HG03354 (cell line): ENCODE data around the gene XRCC4.
"Not testable (repeated sequence)": the region's sequence is repeated elsewhere in the genome, so short reads cannot be mapped to it uniquely, and the experiment has no call there.

Experiments used
- ATAC-seq: cut with Tn5 transposase; IDR thresholded peaks from one replicate; pipeline ENCODE4 v1.9.1; 2021; ENCODE audit warnings: mild to moderate bottlenecking; ENCODE audit not compliant: unreplicated experiment, poor library complexity, severe bottlenecking

XRCC4 gene

DNA sequence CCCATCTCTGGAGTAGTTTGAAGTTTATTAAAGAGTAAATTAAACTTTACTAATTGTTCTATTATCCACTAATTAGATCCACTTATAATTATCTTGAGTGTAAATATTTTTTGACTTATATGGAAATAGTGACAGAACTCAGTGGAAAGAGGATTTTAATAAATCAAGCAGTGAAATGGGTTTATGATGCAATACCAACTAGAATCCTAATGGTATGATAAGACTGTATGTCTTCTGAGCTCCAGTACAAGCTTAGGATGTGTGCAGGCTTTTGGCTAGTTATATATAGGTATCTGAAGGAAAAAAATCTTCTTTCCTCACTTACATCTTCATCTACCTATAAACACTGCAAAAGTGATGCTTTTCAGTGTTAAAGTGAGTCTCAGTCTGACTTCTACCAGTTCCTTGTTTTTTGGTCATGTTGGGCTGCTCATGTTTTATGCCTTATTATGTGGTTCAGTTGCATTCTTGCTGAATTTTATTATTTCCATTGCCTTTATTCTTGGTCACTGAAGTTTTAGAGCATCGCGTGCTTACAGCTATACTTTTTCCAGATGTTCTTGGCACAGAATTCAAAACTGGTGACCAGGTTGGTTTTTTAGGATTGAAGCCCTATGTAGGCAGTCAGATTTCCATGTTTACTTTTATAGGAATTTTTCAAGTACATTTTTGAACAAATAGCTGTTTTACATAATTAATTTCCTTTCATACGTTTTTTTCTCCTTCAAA is 30.5 kb downstream of the XRCC4 start:
- ATAC-seq: no peak

DNA sequence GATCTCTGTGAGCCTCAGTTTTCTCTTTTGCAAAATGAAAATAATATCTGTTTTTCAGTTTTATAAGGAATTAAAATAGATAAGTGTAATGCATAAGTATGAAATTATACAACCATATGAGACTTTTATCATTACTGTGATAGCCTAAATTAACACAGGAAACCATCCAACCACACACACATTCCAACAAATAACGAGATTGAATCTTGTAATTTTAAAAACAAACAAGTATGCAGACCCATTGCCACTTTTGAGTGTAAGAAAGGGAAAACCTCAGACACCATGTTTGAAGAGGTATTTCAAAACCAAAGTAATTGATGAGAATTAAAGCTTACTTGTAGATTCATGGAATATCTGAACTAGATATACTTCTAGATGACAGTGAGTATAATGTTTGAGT is 32.0 kb downstream of the XRCC4 start:
- ATAC-seq: no peak

DNA sequence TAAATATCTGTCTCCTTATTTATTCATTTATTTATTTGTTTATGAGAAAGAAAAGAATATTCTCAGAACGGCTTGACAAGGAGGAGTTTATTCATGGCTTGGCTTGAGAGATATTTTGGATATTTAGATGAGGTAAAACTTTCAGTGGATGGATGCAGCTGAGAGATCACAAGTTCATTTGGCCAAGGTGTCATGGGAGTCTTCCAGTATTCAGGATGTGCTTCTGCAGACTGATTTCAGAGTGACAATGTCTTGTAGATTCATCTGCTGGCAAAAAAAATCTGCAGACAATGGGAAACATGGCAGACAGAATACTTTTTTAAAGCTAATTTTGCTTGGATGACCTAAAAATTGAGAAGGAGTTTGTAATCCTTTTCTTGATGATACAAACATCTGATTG is 38.5 kb downstream of the XRCC4 start:
- no peak for ATAC-seq

DNA sequence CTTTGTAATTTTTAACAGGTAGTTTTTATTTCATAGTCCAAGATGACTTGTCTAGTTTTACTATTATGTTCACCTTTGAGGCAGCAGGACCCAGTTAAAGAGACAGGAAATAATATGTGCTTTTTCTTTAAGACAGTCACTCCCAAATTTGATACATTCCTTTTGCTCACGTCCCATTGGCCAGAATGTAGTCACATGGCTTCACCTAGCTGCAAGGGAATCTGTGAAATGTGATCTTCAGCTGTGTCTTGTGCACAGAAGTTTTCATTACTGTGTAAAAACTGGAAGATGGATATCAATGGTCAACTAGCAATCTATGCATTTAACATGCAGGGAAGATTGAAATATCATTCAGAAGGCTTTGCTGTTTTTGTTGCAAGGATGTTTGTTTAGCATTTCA is 41.1 kb downstream of the XRCC4 start:
- no peak for ATAC-seq

DNA sequence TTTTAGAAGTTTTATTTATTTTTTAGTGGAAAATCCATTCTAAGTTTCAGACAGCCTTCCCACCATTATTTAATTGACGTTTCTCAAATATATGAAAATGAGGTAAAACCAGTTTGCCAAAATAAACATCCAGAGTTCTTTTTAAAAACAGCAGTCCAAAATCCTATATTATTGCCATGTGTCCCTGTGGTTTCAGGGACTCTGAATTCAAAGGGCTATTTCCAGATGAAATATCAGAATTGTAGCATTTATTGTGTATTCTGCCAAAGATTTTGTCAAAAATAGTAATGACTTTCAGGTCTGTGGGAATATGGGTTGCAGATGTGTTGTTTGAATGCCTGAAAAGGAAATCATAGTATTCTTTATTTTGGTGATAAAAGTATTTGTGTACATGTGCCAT is 41.6 kb downstream of the XRCC4 start:
- no peak for ATAC-seq

DNA sequence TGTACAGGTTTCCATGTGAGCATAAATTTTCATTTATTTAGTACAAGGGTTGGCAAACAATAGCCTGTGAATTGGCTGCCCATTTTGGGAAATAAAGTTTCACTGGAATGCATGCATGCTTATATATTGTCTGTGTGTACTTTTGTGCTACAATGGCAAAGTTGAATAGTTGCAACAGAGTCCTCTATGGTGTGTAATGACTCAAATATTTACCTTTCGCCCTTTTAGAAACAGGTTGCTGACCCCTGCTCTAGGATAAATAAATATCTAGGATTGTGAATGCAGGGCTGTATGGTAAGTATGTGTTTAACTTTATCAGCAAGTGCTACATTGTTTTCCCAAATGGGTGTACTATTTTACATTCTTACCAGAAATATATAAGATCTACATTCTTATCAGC is 47.2 kb downstream of the XRCC4 start:
- ATAC-seq: no peak

DNA sequence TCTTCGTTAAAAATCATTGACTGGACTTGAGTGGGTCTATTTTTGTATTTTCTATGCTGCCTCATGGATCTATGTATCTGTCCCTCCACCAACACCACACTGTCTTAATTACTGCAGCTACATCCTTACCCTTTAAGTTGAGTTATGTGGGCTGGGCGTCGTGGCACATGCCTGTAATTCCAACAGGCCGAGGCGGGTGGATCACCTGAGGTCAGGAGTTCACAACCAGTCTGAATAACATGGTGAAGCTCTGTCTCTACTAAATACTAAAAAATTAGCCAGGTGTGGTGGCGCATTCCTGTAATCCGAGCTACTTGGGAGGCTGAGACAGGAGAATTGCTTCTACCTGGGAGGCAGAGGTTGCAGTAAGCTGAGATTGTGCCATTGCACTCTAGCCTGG is 48.2 kb downstream of the XRCC4 start:
- ATAC-seq: no peak

DNA sequence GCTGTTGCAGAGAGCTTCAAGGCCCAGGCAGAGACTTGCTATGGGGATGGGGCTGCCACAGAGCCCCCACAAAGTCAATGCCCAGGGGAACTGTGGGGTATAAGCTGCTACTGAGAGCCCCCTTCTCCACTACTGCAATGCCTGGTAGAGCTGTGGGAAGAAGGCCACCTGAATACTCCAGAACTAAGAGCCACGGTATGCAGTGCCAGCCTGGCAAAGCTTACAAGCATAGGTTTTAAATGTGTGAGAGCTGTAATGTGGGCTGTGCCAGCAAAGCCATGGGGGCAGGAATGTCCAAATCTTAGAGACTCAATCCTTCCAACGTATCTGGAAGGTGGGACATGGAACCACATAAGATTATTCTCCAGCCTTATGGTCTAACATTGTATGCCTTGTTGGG is 49.2 kb downstream of the XRCC4 start:
- no peak for ATAC-seq

DNA sequence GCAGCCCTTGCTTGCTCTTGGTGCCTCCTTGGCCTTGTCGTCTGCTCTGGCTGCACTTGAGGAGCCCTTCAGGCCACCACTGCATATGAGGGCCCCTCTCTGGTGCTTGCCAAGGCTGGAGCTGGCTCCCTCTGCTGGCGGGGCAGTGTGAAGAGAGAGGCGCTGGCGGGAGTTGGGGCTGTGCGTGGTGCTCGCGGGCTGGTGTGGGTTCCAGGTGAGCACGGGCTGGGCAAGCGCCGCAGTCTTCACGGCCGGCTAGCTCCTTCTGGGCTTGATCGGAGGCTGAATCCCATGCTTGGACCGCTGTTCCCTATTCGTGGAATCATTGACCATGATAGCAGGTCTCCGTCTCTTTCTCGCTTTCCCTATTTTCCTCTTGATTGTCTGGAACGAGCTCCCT is 56.5 kb downstream of the XRCC4 start:
- ATAC-seq: no peak

DNA sequence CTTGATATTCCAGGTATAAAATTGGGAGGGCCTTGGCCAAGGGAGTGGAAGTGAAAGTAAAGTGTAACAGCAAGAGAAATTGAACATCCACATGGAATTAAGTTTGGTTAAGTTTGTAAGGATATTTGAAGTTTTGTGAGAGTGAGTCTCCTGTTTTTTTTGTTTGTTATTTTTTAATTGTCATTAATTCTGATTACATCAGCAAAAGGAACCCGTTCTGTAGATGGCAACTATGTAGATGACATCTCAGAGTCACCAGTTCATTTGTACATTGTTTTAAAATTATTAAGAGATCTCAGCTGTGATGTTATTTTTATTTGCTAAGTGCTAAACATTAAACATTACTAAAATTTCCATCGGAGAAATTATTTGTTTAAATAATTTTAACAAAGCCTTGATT is 65.2 kb downstream of the XRCC4 start:
- no peak for ATAC-seq

DNA sequence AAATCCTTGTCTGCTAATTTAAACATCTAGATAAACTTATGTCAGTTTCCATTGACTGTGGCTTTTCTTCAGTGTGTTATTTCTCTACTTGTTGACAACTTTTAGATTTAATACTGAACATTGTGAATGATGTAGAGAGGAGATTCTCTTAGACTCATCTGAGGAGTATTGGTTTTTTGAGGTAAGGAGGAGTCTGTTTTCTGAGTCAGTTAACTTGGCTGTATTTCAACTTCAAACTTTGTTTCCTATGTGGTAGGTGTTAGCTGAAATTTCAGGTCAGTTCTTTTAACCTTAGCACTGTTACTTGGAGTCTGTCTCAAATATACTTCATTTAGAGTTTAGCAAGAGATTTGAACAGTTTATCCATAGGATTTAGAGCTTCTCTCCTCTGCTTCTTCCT is 67.9 kb downstream of the XRCC4 start:
- no peak for ATAC-seq

DNA sequence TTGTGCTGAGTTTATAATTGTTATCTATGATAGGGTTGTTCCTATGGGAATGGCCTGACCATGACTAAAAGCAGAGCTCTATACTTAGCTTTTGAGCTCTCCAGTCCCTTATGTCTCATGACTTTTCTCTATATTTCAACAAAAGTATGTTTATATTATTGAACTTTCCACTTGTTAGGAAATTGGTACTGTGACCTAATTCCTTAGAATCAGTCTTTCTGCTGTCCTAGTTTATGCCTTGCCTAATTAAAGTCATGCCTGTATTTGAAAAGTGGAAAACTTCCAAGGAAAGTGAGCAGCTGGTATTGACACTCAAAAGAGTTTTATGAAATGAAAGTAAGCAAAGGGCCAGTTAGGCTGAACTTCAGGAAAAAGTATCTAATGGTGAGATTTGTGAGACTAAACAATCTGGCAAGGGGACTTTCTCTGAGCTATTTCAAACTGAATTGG is 68.6 kb downstream of the XRCC4 start:
- no peak for ATAC-seq

DNA sequence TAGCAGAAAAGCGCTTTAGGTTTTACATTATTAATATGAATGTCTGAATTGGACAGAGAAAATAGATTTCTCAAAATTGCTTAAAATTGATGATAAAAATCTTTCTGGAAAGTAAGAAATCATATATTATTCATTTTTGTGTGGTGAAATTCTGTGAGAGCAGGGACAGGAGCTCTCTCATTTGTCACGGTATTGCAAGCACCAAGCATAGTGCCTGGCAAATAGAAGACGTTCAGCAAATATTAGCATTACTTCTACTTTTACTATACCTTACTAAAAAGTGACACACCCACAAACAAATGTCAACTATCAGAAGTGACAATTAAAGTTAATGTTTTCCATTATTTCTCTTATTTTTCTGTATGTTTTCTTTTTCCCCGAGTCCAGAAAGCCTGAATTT is 69.1 kb downstream of the XRCC4 start:
- ATAC-seq: no peak

DNA sequence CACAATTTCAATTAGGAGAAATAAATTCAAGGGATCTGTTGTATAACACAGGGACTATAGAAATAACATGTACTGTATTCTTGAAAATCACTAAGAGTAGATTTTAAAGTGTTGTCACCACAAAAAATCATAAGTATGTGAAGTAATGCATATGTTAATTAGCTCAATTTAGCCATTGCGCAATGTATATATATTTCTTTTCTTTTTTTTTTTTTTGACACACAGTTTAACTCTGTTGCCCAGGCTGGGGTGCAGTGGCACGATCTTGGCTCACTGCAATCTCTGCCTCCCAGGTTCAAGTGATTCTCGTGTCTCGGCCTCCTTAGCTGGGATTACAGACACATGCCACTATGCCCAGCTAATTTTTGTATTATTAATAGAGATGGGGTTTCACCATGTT is 70.2 kb downstream of the XRCC4 start:
- no peak for ATAC-seq

DNA sequence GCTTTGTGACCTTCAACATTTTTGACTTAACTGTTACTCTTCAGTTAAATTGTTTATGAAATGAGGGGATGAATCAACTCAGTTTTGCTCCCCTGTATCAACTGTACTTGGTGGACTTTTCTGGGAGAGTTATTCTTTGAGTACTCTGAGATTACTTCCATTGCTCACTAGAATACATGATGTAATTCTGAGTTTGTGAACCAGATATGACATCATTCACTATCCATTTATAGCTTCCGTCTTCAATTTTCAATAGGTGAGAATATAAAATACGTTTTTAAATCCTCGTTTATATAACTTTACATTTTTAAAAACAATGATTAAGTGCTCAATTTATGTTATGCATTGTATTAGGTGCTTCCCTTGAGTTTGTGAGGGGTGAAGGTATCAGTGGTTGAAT is 71.0 kb downstream of the XRCC4 start:
- ATAC-seq: no peak

DNA sequence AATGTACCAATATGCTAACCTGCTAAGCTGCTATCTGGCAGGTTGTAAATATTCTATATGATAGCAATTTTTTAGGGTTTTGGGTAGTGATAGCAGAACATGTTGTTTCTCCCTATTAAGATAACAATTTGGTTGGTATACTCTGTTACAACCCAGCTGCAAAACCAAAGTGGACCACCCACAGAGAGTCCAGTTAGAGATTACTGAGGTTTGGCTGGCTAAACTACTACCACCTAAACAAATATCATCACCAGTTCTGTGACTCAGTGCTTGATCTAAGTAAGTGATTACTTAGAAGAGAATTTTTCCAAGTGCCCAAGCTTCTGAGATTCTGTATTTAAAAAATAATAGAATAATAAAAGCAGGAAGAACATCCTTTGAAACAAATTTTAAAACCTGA is 72.3 kb downstream of the XRCC4 start:
- ATAC-seq: no peak

DNA sequence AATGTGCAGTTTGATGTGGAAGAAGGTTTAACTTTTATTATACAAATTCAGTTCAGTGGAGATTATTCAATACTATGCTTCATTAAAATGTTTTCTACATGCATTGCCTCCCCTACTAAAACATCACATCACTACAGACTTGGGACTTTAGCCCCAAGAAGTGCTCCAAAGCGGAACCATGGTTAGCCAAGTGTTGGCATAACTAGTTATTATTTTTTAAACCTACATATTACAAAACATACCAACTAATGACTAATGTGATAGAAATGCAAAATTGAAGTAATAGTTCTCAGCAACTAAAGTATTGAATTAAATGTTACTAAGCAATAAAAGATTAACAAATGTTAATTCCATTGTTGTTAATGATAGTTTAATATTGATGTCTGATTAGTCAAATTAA is 74.5 kb downstream of the XRCC4 start:
- ATAC-seq: no peak

DNA sequence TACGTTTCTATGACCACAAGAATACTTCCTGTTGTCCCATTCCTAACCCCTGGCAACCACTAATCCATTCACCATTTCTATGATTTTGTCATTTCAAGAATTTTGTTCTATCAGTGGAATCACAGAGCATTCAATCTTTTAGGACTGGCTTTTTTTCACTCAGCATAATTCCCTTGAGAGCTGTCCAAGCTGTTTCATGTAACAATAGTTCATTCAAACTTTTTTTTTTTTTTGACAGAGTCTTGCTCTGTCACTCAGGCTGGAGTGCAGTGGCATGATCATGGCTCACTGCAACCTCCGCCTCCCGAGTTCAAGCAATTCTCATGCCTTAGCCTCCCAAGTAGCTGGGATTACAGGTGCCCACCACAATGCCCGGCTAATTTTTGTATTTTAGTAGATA is 75.6 kb downstream of the XRCC4 start:
- not testable (repeated sequence) for ATAC-seq

DNA sequence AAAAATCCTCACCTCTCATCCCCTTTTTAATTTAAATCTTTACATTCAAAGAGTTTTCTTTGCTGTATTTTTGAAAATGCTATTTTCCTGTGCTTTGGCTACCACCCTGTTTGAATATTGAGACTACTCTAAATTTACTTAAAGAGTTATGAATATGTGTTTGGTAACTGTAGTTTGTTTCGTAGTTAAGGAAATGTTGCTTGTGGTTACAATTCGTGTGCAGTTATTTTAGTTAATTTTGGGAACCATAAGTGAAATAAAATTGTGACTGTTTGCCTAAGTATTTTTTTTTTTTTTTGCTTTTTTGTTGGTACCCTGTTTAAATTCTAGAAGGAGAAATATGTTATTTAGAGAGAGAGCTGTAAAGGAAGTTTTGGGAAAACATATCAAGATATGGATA is 78.7 kb downstream of the XRCC4 start:
- no peak for ATAC-seq

DNA sequence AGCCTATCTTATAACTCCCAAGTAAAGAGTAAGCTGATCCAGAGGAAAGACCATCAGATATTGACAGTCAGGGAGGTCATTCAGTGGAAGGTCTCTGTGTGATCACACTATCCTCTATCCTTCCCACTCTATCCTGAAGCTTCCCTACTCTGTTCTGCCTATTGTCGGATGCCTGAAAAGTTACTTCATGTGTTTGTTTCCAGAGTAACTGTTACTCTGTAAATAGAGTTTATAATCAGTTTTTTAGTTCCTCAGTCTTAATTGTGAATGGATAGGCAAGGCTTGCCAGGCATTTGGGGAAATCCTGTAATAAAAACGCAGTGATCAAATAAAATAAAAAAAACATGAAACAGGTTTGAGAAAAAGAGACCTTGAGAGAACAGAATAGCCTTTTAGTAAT is 79.8 kb downstream of the XRCC4 start:
- ATAC-seq: no peak

DNA sequence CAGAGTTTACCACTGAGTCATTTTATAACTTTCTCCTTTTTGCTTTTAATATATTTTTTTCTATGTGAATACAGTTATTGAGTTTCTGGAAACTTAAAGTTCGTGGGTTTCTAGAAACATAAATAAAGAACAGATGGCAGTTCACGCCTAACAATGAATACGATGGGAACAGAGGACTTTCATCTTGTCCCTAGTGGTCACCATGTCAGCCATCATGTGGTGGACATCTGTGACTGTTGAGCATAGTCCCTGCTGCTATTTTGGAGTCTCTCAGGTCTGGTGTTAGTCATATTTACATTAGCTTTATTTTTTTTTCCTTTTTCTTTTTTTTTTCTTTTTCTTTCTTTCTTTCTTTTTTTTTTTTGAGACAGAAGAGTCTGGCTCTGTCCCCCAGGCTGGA is 85.3 kb downstream of the XRCC4 start:
- no peak for ATAC-seq

DNA sequence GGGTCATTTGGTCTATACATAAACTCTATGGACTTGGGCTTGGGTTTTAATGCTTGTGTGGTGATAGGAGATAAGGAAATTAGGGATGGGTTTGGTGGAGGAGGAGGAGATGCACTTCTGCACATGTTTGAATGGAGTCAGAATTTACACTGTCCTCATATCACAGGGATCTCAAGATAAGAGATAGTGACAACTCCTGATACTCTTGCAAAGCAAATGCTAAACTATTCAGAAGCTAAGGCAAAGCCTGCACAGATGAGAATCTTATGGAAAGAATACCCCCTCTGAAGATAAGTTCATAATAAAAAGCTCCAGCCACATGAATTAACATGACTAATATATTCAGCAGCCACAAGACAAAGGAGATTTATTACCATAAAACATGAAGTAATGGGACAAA is 90.2 kb downstream of the XRCC4 start:
- no peak for ATAC-seq
